Measurements from ENCODE around the gene AKAP9. TPM values are rescaled to one million over a fixed set of nuclear protein-coding genes. Genes with fewer than 3 reads are reported as not detected.
A peak's percentile ranks its signal among the peaks of the same experiment; 100 is the strongest.
"Not testable (repeated sequence)": the region's sequence is repeated elsewhere in the genome, so short reads cannot be mapped to it uniquely, and the experiment has no call there.

The AKAP9 gene
- 7.4 and 13.6 TPM in 2 replicates for polyA plus RNA-seq (2011; rRNA removed)
- polyA minus RNA-seq (2011; rRNA and poly(A)+ RNA removed): 10.8 and 15.5 TPM in 2 replicates

- ChIA-PET CTCF (interaction anchor here (0.7 to 1.9 kb wide), 2 partner anchors 94 to 110 kb away, joined by 3 to 4 read pairs; no protein-coding TSS in a partner anchor), POLR2A (interaction anchor here (0.6 to 0.7 kb wide), 2 partner anchors 14 to 219 kb away, joined by 3 to 14 read pairs; no protein-coding TSS in a partner anchor)
- DNase-seq (ENCODE audit: low read depth): no peak
- no peaks in the 10 kb centered on the region for H3K27me3 ChIP-seq (ENCODE audit: control insufficient read depth, insufficient read depth, low read length)
- no peak for TF ChIP-seq CTCF (IDR thresholded peaks at IDR 0.05; ENCODE audit: insufficient read depth, low read depth, low read length)
- no peaks in the 10 kb centered on the region for H3K36me3 ChIP-seq (ENCODE audit: control insufficient read depth, insufficient read depth, low read length)
- peak within 1 kb of the TSS; percentile 66 for H3K4me3 ChIP-seq (ENCODE audit: low read depth, low read length)
Measured at GRCh38 chr7:91940572-91941341, at the start of gene AKAP9. Gene AKAP9 (plus strand): TSS chr7:91940862. CDS start chr7:91941100, 238 bp downstream.

GRCh38 chr7:91892099-91892705 lies 48.5 kb upstream of the AKAP9 start:
- POLR2A ChIA-PET: no interaction called here
- H3K27me3 ChIP-seq (ENCODE audit: control insufficient read depth, insufficient read depth, low read length): no peaks in the 10 kb centered on the region
- CTCF ChIA-PET: interaction anchor here (1.7 to 3.3 kb wide), 2 partner anchors 12 to 62 kb away, joined by 5 to 16 read pairs; partner anchors contain the start of gene MTERF1
- no peaks in the 10 kb centered on the region for H3K36me3 ChIP-seq (ENCODE audit: control insufficient read depth, insufficient read depth, low read length)
- DNase-seq (ENCODE audit: low read depth): no peak
- TF ChIP-seq CTCF (IDR thresholded peaks at IDR 0.05; ENCODE audit: insufficient read depth, low read depth, low read length): no peak
- no peak overlapping the region for H3K4me3 ChIP-seq (ENCODE audit: low read depth, low read length)

GRCh38 chr7:91892821-91893340 lies 47.8 kb upstream of the AKAP9 start:
- Histone ChIP-seq H3K36me3 (ENCODE audit: control insufficient read depth, insufficient read depth, low read length) (no peaks in the 10 kb centered on the region), H3K4me3 (ENCODE audit: low read depth, low read length) (no peak overlapping the region), H3K27me3 (ENCODE audit: control insufficient read depth, insufficient read depth, low read length) (no peaks in the 10 kb centered on the region)
- no peak for DNase-seq (ENCODE audit: low read depth)
- TF ChIP-seq CTCF (IDR thresholded peaks at IDR 0.05; ENCODE audit: insufficient read depth, low read depth, low read length): no peak
- CTCF ChIA-PET: interaction anchor here (1.5 to 3.3 kb wide), 3 partner anchors 12 to 63 kb away, joined by 3 to 16 read pairs (median 5); partner anchors contain the start of gene MTERF1
- POLR2A ChIA-PET: no interaction called here

GRCh38 chr7:91893699-91894098 lies 47.0 kb upstream of the AKAP9 start:
- DNase-seq (ENCODE audit: low read depth); H3K36me3 ChIP-seq (ENCODE audit: control insufficient read depth, insufficient read depth, low read length); POLR2A ChIA-PET; H3K27me3 ChIP-seq (ENCODE audit: control insufficient read depth, insufficient read depth, low read length); H3K4me3 ChIP-seq (ENCODE audit: low read depth, low read length): not testable (repeated sequence)
- CTCF ChIA-PET: interaction anchor here (1.5 kb wide), 1 partner anchor 22 kb away, joined by 3 read pairs; no protein-coding TSS in a partner anchor

GRCh38 chr7:91894781-91895480 lies 45.7 kb upstream of the AKAP9 start:
- DNase-seq (ENCODE audit: low read depth): no peak
- Histone ChIP-seq H3K27me3 (ENCODE audit: control insufficient read depth, insufficient read depth, low read length) (no peaks in the 10 kb centered on the region), H3K4me3 (ENCODE audit: low read depth, low read length) (no peak overlapping the region), H3K36me3 (ENCODE audit: control insufficient read depth, insufficient read depth, low read length) (no peaks in the 10 kb centered on the region)
- POLR2A ChIA-PET: interaction anchor here (0.7 kb wide), 1 partner anchor 18 kb away, joined by 3 read pairs; no protein-coding TSS in a partner anchor
- no peak for TF ChIP-seq CTCF (IDR thresholded peaks at IDR 0.05; ENCODE audit: insufficient read depth, low read depth, low read length)
- CTCF ChIA-PET: interaction anchor here (0.5 to 1.1 kb wide), 2 partner anchors 14 to 1741 kb away, joined by 3 to 4 read pairs; partner anchors contain the start of genes MTERF1 and STEAP1

Data from BJ (cell line).